Measurements from ENCODE around the gene OR5H15. TPM values are rescaled to one million over a fixed set of nuclear protein-coding genes. Genes with fewer than 3 reads are reported as not detected.
"Not testable (repeated sequence)": the region's sequence is repeated elsewhere in the genome, so short reads cannot be mapped to it uniquely, and the experiment has no call there.

Gene OR5H15
- not detected for polyA plus RNA-seq (ENCODE audit: insufficient read length in 4 of 4)

GRCh38 chr3:98166396-98166795 lies at the start of gene OR5H15:
TSS of gene OR5H15 (plus strand) at chr3:98166696. CDS start at chr3:98168700, 2,004 bp downstream.
- DNase-seq (ENCODE audit: low read depth in 4 of 4, low spot score in 3 of 4): no peak

- no peak for DNase-seq (ENCODE audit: low read depth in 4 of 4, low spot score in 3 of 4)
These were observed 36.1 kb upstream of the OR5H15 start, which contains the start of gene OR5H1 for GRCh38 chr3:98130421-98130820. TSS of gene OR5H1 (plus strand) at chr3:98130721. CDS start at chr3:98132698, 1,977 bp downstream.

DNA sequence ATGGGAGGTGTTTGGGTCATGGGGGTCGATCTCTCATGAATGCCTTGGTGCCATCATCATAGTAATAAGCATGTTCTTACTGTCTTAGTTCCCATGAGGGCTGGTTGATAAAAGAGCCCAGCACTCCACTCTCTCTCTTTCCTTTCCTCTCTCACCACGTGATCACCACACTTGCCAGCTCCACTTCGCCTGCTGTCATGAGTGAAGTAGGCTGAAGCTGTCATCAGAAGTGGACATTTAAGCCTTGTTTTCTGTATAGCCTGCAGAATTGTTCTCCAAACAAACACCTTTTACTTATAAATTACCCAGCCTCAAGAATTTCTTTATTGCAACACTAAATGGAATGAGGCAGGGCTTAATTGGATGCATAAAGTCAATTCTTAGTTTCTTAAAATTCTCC lies 29.9 kb upstream of the OR5H15 start:
- no peak for DNase-seq (ENCODE audit: low read depth in 4 of 4, low spot score in 3 of 4)

GRCh38 chr3:98137826-98138557 lies 28.5 kb upstream of the OR5H15 start:
- DNase-seq (ENCODE audit: low read depth in 4 of 4, low spot score in 3 of 4): not testable (repeated sequence)

DNA sequence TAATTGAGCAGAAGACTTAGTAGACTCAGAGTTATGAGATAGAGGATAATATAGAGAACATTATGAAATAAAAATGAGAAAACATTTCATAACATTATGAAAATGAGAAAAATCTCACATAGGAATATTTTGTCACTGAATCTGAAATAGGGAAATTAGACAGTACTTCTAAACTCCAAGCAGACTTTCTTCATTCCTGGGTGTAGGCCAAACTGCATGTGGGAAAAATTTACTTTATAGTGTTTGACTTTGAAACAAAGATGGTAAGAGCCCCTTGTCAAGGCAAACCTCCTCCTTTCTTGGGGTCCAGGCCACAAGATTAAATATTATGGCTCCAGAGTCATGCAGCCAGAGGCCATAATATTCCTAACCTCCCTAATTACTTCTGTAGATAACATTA lies 26.0 kb upstream of the OR5H15 start:
- no peak for DNase-seq (ENCODE audit: low read depth in 4 of 4, low spot score in 3 of 4)

DNA sequence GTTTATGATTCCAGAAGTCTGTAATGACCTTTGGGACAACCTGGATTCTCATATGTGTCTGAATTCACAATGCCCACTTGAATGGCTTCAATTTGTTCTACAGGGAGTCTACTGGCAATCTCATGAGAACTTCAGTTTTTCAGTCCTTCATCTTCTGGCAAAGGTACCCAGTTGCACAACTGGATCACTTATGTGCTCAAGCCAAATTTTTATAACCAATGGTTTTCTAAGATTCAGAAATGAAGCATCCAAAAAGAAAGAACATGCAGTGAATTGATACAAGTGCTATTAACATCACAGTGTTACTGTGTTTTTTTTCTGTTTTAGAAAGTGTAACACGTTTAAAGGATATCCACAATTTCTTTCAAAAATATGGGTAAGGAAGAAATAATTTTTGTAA lies 19.3 kb upstream of the OR5H15 start, which contains the start of gene OR5H14:
TSS of gene OR5H14 (plus strand) at position 301 of the 400 bp plus-strand sequence. CDS start 1,907 bp downstream, outside the sequence.
- DNase-seq (ENCODE audit: low read depth in 4 of 4, low spot score in 3 of 4): no peak

- no peak for DNase-seq (ENCODE audit: low read depth in 4 of 4, low spot score in 3 of 4)
These were observed 17.7 kb upstream of the OR5H15 start for GRCh38 chr3:98148751-98149150.

GRCh38 chr3:98149456-98149855 lies 17.0 kb upstream of the OR5H15 start:
- not testable (repeated sequence) for DNase-seq (ENCODE audit: low read depth in 4 of 4, low spot score in 3 of 4)

- DNase-seq (ENCODE audit: low read depth in 4 of 4, low spot score in 3 of 4): no peak
These were observed 15.3 kb upstream of the OR5H15 start for GRCh38 chr3:98151241-98151640.

DNA sequence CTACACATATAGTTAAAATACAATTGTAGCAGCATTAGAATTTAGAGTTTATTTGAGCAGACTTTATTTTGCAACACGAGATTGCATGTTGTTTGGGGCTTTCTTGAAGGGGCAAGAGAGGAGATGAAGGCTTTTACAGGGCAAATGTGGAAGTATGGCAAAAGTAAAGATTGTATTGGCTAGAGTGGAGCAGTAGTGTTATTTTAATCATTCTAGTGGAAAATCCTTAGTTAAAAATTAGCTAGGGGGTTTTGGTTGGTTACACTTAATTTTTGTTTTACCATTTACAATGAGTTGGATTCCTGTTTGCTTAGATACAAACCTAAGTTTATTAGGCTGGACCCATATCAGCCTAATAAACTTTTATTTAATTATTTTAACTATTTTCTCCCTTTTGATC lies 4.6 kb downstream of the OR5H15 start:
- no peak for DNase-seq (ENCODE audit: low read depth in 4 of 4, low spot score in 3 of 4)

DNA sequence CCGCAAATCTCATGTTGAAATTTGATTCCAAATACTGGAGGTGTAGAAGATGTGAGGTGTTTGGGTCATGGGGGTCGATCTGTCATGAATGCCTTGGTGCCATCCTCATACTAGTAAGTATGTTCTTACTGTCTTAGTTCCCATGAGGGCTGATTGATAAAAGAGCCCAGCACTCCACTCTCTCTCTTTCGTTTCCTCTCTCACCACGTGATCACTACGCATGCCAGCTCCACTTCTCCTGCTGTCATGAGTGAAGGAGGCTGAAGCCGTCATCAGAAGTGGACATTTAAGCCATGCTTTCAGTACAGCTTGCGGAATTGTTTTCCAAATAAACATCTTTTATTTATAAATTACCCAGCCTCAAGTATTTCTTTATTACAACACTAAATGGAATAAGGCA lies 6.1 kb downstream of the OR5H15 start:
- DNase-seq (ENCODE audit: low read depth in 4 of 4, low spot score in 3 of 4): no peak

GRCh38 chr3:98180319-98180890 lies 13.9 kb downstream of the OR5H15 start:
- DNase-seq (ENCODE audit: low read depth in 4 of 4, low spot score in 3 of 4): no peak

DNA sequence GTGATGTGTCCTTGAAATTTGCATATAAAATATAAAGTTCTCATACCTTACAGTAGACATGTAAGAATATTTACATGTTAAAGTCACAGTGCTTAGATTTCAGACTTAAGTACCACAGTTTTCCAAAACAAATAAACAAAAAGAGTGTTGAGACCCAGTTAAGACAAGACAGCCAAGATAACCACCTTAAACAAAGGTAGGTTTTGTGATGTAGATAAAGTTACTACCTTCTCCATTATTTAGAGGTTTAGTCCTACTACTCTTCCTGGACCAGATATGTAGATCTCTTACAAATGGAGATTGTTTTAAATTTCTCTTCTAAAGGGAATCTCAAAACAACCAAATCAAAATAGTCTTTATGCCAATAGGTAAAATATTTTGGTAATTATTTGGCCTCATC lies 15.7 kb downstream of the OR5H15 start:
- DNase-seq (ENCODE audit: low read depth in 4 of 4, low spot score in 3 of 4): no peak

- DNase-seq (ENCODE audit: low read depth in 4 of 4, low spot score in 3 of 4): no peak
These were observed 18.7 kb downstream of the OR5H15 start for GRCh38 chr3:98185180-98185579.

GRCh38 chr3:98188545-98188944 lies 22.0 kb downstream of the OR5H15 start:
- no peak for DNase-seq (ENCODE audit: low read depth in 4 of 4, low spot score in 3 of 4)

DNA sequence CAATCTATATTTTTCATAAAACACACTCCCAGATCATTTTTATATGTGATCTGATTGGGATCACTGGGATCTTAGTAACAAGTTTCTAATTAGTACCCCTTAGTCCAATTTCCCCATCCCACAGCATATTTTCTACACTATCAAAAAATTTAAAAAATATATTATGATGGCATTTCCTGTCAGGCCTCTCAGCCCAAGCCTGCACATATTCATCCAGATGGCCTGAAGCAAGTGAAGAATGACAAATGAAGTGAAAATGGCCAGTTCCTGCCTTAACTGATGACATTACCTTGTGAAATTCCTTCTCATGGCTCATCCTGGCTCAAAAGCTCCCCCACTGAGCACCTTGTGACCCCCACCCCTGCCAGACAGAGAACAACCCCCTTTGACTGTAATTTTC lies 24.4 kb downstream of the OR5H15 start:
- not testable (repeated sequence) for DNase-seq (ENCODE audit: low read depth in 4 of 4, low spot score in 3 of 4)

- not testable (repeated sequence) for DNase-seq (ENCODE audit: low read depth in 4 of 4, low spot score in 3 of 4)
These were observed 29.8 kb downstream of the OR5H15 start for GRCh38 chr3:98196293-98196692.

- no peak for DNase-seq (ENCODE audit: low read depth in 4 of 4, low spot score in 3 of 4)
These were observed 32.5 kb downstream of the OR5H15 start for GRCh38 chr3:98199020-98199419.

DNA sequence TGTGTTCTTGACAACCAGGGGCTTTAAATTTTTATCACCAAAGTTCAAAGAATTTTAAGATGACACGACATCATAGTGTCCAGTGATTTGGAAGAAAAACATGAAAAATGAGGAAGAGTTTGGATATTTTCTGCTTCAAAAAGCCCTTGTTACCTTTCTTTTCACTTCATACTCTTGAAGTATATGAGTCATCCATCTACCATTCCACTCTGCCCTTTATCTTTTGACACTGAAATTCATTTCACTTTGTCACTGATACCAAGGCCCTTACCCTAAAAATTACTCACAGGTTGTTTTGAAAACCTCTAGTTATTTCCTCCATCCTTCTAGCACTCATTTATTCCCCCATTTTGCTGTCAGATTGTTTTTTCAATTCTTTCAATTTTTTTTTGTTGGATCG lies 42.7 kb downstream of the OR5H15 start:
- no peak for DNase-seq (ENCODE audit: low read depth in 4 of 4, low spot score in 3 of 4)

GRCh38 chr3:98213276-98213675 lies 46.8 kb downstream of the OR5H15 start:
- DNase-seq (ENCODE audit: low read depth in 4 of 4, low spot score in 3 of 4): no peak

GRCh38 chr3:98215051-98215450 lies 48.6 kb downstream of the OR5H15 start:
- DNase-seq (ENCODE audit: low read depth in 4 of 4, low spot score in 3 of 4): no peak

All from right renal pelvis (tissue), 4 donors.